ENCODE measurements around the gene MTARC2. TPM values are rescaled to one million over a fixed set of nuclear protein-coding genes. Genes with fewer than 3 reads are reported as not detected.

MTARC2 gene
- total and polyA plus RNA-seq, 10 donors = 4.8 to 27.2 (median 15.3) TPM

DNA sequence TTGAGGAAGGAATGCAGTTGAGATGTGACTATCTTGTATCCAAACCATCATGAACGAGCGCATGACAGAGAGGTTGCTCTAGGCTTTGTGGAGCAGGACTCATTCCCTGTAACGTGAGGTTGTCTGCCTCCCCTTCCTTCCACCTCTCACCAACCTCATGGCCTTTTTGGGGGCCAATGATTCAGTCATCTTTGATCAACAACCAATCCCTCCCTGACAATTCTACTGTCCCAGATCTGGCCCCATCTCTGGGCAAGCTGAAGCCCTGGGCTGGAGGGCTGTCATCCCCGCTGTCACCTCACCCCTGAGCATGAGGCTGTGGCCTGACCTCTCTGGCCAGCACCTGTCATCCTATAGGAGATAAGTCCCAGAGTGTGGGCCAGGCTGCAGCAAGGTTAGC, 58.3 kb downstream of the MTARC2 start:
- H3K27ac ChIP-seq = no peak overlapping the region
- intact Hi-C loops (cut with DNase I; ENCODE audit: low total_unique reads) = no loop called here
- 79 to 98% (median 95%) methylated on average over 3 to 4 of the region's 4 CpGs for WGBS, 5 donors
- H3K36me3 ChIP-seq = peaks cover 0 to 75% (median 0%) of the 10 kb centered on the region in 6 donors
- peaks cover 0 to 34% (median 11%) of the 10 kb centered on the region in 6 donors for H3K4me1 ChIP-seq
- peaks cover 0 to 25% (median 0%) of the 10 kb centered on the region in 7 donors for H3K27me3 ChIP-seq (replicated peaks in 1 of 7)
- no peak for DNase-seq
- H3K9me3 ChIP-seq = no peaks in the 10 kb centered on the region
- no peak overlapping the region for H3K4me3 ChIP-seq
- TF ChIP-seq, protein P1, sequence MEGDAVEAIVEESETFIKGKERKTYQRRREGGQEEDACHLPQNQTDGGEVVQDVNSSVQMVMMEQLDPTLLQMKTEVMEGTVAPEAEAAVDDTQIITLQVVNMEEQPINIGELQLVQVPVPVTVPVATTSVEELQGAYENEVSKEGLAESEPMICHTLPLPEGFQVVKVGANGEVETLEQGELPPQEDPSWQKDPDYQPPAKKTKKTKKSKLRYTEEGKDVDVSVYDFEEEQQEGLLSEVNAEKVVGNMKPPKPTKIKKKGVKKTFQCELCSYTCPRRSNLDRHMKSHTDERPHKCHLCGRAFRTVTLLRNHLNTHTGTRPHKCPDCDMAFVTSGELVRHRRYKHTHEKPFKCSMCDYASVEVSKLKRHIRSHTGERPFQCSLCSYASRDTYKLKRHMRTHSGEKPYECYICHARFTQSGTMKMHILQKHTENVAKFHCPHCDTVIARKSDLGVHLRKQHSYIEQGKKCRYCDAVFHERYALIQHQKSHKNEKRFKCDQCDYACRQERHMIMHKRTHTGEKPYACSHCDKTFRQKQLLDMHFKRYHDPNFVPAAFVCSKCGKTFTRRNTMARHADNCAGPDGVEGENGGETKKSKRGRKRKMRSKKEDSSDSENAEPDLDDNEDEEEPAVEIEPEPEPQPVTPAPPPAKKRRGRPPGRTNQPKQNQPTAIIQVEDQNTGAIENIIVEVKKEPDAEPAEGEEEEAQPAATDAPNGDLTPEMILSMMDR (IDR thresholded peaks at IDR 0.05 in 8 of 11, conservative IDR thresholded peaks at IDR 0.05 in 3 of 11) = no peak
- TF ChIP-seq POLR2A (IDR thresholded peaks at IDR 0.05) = no peak
- no peak for TF ChIP-seq POLR2AphosphoS5 (IDR thresholded peaks at IDR 0.05)

DNA sequence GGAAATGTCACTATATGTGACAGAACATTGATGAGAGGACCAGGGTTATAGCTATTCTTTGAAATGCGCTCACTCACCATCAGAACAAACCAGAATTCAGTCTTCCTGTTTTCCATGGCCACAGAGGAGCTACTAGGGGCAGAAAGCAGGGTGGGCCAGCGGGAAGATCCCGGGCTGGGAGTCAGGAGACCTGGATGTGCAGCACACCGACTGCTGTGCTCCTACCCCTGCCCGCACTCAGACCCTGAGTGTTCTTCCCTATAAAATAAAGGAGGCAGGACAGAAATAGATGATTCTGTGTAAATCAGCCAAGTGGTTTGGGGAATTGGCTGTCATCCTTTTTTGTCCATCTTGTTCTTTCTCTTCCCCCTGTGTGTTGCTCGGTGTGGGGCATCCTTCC, 59.6 kb downstream of the MTARC2 start:
- no peak for DNase-seq
- TF ChIP-seq POLR2A (IDR thresholded peaks at IDR 0.05) = no peak
- TF ChIP-seq, protein P1 (IDR thresholded peaks at IDR 0.05 in 8 of 11, conservative IDR thresholded peaks at IDR 0.05 in 3 of 11) = no peak
- TF ChIP-seq POLR2AphosphoS5 (IDR thresholded peaks at IDR 0.05) = no peak
- no peak overlapping the region for H3K4me3 ChIP-seq
- peaks cover 0 to 25% (median 0%) of the 10 kb centered on the region in 7 donors for H3K27me3 ChIP-seq (replicated peaks in 1 of 7)
- H3K27ac ChIP-seq = no peak overlapping the region
- 75 to 94% (median 83%) methylated on average over 6 of the region's 6 CpGs for WGBS, 5 donors
- peaks cover 0 to 34% (median 11%) of the 10 kb centered on the region in 6 donors for H3K4me1 ChIP-seq
- H3K36me3 ChIP-seq = peaks cover 0 to 75% (median 0%) of the 10 kb centered on the region in 6 donors
- no peaks in the 10 kb centered on the region for H3K9me3 ChIP-seq
- intact Hi-C loops (cut with DNase I; ENCODE audit: low total_unique reads) = no loop called here

DNA sequence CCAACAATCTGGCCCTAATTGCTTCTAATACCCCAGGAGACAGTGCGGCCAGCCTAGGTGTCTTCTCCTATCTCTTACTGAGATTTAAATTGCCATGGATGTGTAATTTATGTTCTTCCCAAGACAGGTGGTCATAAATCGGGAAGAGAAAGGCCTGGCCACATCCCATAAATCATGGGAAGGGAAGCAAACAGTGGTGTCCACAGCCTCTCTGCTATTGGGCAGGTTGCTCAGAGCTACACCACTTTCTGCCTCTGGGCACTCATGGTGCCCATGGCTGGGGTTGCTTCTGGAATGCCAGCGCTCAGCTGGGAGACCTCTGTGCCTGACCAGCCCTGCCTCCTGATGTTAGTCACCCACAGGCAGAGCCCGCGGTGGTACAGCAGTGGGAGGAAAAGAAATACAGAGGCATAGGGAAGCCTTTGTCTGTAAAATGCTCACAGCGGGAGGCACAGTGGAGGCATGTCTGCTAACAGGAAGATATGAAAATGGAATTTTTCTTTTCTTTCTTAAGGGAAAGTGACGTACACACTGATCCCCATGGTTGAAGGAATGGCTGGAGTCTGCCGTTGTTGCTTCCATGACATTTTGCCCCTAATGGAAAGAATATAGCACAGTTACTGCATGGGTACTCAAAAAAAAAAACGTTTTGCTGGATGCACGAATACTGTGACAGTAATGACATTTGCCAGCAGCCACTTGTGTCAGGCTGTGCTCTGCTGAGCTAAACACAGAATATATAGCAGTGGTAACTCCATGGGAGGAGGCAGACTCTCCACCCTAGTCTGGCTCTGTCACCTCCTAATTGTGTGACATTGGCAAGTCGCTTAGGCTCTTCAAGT, 60.4 kb downstream of the MTARC2 start:
- Histone ChIP-seq H3K4me1 (peaks cover 0 to 32% (median 11%) of the 10 kb centered on the region in 6 donors), H3K36me3 (peaks cover 0 to 82% (median 0%) of the 10 kb centered on the region in 6 donors), H3K4me3 (no peak overlapping the region), H3K27me3 (replicated peaks in 1 of 7) (peaks cover 0 to 25% (median 0%) of the 10 kb centered on the region in 7 donors), H3K27ac (no peak overlapping the region), H3K9me3 (no peaks in the 10 kb centered on the region)
- DNase-seq = no peak
- WGBS, 5 donors = 83 to 93% (median 87%) methylated on average over 11 of the region's 11 CpGs
- intact Hi-C loops (cut with DNase I; ENCODE audit: low total_unique reads) = no loop called here
- TF ChIP-seq POLR2A (IDR thresholded peaks at IDR 0.05) = no peak
- TF ChIP-seq, protein P1 (IDR thresholded peaks at IDR 0.05 in 8 of 11, conservative IDR thresholded peaks at IDR 0.05 in 3 of 11) = no peak
- no peak for TF ChIP-seq POLR2AphosphoS5 (IDR thresholded peaks at IDR 0.05)

DNA sequence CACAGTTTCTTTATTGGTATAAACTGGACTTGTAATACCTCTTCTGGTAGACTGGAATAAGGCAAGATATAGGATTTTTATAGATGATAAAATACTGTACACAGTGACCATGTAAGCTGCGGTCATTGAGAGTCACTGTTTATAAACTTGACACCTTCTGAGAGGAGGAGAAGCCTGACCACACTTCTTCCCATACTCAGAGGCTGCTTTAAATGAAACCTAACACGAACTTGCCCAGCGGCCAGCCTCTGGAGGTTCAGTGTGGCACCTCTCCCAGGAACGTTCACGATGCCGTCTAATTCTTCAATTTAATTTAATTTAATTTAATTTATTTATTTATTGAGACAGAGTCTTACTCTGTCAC, 61.0 kb downstream of the MTARC2 start:
- Histone ChIP-seq H3K36me3 (peaks cover 0 to 88% (median 0%) of the 10 kb centered on the region in 6 donors), H3K27me3 (replicated peaks in 1 of 7) (peaks cover 0 to 25% (median 0%) of the 10 kb centered on the region in 7 donors), H3K4me1 (peaks cover 0 to 26% (median 11%) of the 10 kb centered on the region in 6 donors), H3K9me3 (no peaks in the 10 kb centered on the region), H3K4me3 (no peak overlapping the region), H3K27ac (no peak overlapping the region)
- intact Hi-C loops (cut with DNase I; ENCODE audit: low total_unique reads) = no loop called here
- WGBS, 5 donors = 91 to 95% (median 92%) methylated on average over 6 of the region's 6 CpGs
- no peak for TF ChIP-seq POLR2AphosphoS5 (IDR thresholded peaks at IDR 0.05)
- TF ChIP-seq POLR2A (IDR thresholded peaks at IDR 0.05) = no peak
- TF ChIP-seq, protein P1 (IDR thresholded peaks at IDR 0.05 in 8 of 11, conservative IDR thresholded peaks at IDR 0.05 in 3 of 11) = no peak
- DNase-seq = no peak

Data from spleen (tissue), 11 donors.